ENCODE data around the gene GSTO2.
A peak's percentile ranks its signal among the peaks of the same experiment; 100 is the strongest.

GSTO2 gene

GRCh38 chr10:104286939-104287338 is 18.0 kb downstream of the GSTO2 start:
- no peak for DNase-seq

GRCh38 chr10:104288355-104288754 is 19.4 kb downstream of the GSTO2 start:
- DNase-seq: no peak

- DNase-seq: peak; percentile 89
Measured at GRCh38 chr10:104291439-104291951, 22.5 kb downstream of the GSTO2 start.

- no peak for DNase-seq
Measured at GRCh38 chr10:104293011-104293410, 24.0 kb downstream of the GSTO2 start.

GRCh38 chr10:104293781-104294321 is 24.9 kb downstream of the GSTO2 start:
- no peak for DNase-seq

GRCh38 chr10:104296687-104297436 is 27.9 kb downstream of the GSTO2 start:
- DNase-seq: no peak

GRCh38 chr10:104297697-104298660 is 29.0 kb downstream of the GSTO2 start:
- DNase-seq: no peak

GRCh38 chr10:104299031-104299904 is 30.3 kb downstream of the GSTO2 start:
- no peak for DNase-seq

- no peak for DNase-seq
Measured at GRCh38 chr10:104300002-104300735, 31.2 kb downstream of the GSTO2 start.

GRCh38 chr10:104300736-104301292 is 31.8 kb downstream of the GSTO2 start:
- DNase-seq: no peak

- no peak for DNase-seq
Measured at GRCh38 chr10:104301907-104302690, 33.1 kb downstream of the GSTO2 start.

GRCh38 chr10:104303594-104304355 is 34.8 kb downstream of the GSTO2 start:
- DNase-seq: peak in 1 of 2 donors; percentile 41

GRCh38 chr10:104304356-104304745 is 35.4 kb downstream of the GSTO2 start:
- no peak for DNase-seq

- no peak for DNase-seq
Measured at GRCh38 chr10:104304927-104305326, 35.9 kb downstream of the GSTO2 start.

GRCh38 chr10:104306897-104307296 is 37.9 kb downstream of the GSTO2 start:
- DNase-seq: no peak

GRCh38 chr10:104307576-104308438 is 38.8 kb downstream of the GSTO2 start:
- DNase-seq: no peak

GRCh38 chr10:104308439-104308903 is 39.5 kb downstream of the GSTO2 start:
- peak in 1 of 2 donors; percentile 47 for DNase-seq

Measured in CD4-positive, alpha-beta T cell treated with Interleukin-4 for 1 hour (primary cell).